ENCODE results near the gene RHO. TPM values are rescaled to one million over a fixed set of nuclear protein-coding genes. Genes with fewer than 3 reads are reported as not detected.
A peak's percentile ranks its signal among the peaks of the same experiment; 100 is the strongest.
"Not testable (repeated sequence)": the region's sequence is repeated elsewhere in the genome, so short reads cannot be mapped to it uniquely, and the experiment has no call there.

Gene RHO
- total RNA-seq, 2 donors from 2014 or later, result not detected

DNA sequence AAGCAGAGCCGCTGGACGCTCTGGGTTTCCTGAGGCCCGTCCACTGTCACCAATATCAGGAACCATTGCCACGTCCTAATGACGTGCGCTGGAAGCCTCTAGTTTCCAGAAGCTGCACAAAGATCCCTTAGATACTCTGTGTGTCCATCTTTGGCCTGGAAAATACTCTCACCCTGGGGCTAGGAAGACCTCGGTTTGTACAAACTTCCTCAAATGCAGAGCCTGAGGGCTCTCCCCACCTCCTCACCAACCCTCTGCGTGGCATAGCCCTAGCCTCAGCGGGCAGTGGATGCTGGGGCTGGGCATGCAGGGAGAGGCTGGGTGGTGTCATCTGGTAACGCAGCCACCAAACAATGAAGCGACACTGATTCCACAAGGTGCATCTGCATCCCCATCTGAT is 3.3 kb downstream of the RHO start:
- no peak for ATAC-seq

DNA sequence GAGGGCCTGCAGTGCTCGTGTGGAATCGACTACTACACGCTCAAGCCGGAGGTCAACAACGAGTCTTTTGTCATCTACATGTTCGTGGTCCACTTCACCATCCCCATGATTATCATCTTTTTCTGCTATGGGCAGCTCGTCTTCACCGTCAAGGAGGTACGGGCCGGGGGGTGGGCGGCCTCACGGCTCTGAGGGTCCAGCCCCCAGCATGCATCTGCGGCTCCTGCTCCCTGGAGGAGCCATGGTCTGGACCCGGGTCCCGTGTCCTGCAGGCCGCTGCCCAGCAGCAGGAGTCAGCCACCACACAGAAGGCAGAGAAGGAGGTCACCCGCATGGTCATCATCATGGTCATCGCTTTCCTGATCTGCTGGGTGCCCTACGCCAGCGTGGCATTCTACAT is 3.8 kb downstream of the RHO start:
- no peak overlapping the region for H3K27ac Mint-ChIP-seq
- no peak for DNase-seq
- no peaks in the 10 kb centered on the region for H3K9me3 ChIP-seq (ENCODE audit: control insufficient read depth, low read length, poor library complexity, severe bottlenecking)
- peaks cover 9% of the 10 kb centered on the region for H3K27me3 Mint-ChIP-seq
- no peak for ATAC-seq
- no peak overlapping the region for H3K4me3 Mint-ChIP-seq
- H3K4me1 Mint-ChIP-seq, result peaks cover 8% of the 10 kb centered on the region
- H3K36me3 Mint-ChIP-seq (ENCODE audit: low read depth), result no peaks in the 10 kb centered on the region

More for the DNA sequence above, 3.3 kb downstream of the RHO start:
- Mint-ChIP-seq H3K4me3 (no peak overlapping the region), H3K27ac (no peak overlapping the region), H3K27me3 (peaks cover 9% of the 10 kb centered on the region), H3K36me3 (ENCODE audit: low read depth) (no peaks in the 10 kb centered on the region), H3K4me1 (peaks cover 9% of the 10 kb centered on the region)
- no peak for DNase-seq
- no peaks in the 10 kb centered on the region for H3K9me3 ChIP-seq (ENCODE audit: control insufficient read depth, low read length, poor library complexity, severe bottlenecking)

DNA sequence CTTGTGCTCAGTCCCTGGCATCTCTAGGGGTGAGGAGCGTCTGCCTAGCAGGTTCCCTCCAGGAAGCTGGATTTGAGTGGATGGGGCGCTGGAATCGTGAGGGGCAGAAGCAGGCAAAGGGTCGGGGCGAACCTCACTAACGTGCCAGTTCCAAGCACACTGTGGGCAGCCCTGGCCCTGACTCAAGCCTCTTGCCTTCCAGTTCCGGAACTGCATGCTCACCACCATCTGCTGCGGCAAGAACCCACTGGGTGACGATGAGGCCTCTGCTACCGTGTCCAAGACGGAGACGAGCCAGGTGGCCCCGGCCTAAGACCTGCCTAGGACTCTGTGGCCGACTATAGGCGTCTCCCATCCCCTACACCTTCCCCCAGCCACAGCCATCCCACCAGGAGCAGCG is 5.0 kb downstream of the RHO start:
- ATAC-seq (no peak), DNase-seq (no peak)
- H3K4me3 Mint-ChIP-seq, result no peak overlapping the region
- H3K4me1 Mint-ChIP-seq, result peaks cover 5% of the 10 kb centered on the region
- H3K27ac Mint-ChIP-seq, result no peak overlapping the region
- no peaks in the 10 kb centered on the region for H3K36me3 Mint-ChIP-seq (ENCODE audit: low read depth)
- H3K27me3 Mint-ChIP-seq, result peaks cover 9% of the 10 kb centered on the region
- no peaks in the 10 kb centered on the region for H3K9me3 ChIP-seq (ENCODE audit: control insufficient read depth, low read length, poor library complexity, severe bottlenecking)

DNA sequence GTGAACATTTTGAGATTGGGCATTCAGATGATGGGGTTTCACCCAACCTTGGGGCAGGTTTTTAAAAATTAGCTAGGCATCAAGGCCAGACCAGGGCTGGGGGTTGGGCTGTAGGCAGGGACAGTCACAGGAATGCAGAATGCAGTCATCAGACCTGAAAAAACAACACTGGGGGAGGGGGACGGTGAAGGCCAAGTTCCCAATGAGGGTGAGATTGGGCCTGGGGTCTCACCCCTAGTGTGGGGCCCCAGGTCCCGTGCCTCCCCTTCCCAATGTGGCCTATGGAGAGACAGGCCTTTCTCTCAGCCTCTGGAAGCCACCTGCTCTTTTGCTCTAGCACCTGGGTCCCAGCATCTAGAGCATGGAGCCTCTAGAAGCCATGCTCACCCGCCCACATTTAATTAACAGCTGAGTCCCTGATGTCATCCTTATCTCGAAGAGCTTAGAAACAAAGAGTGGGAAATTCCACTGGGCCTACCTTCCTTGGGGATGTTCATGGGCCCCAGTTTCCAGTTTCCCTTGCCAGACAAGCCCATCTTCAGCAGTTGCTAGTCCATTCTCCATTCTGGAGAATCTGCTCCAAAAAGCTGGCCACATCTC is 6.1 kb downstream of the RHO start:
- Mint-ChIP-seq H3K4me3 (no peak overlapping the region), H3K27me3 (peaks cover 9% of the 10 kb centered on the region)
- no peak for ATAC-seq

DNA sequence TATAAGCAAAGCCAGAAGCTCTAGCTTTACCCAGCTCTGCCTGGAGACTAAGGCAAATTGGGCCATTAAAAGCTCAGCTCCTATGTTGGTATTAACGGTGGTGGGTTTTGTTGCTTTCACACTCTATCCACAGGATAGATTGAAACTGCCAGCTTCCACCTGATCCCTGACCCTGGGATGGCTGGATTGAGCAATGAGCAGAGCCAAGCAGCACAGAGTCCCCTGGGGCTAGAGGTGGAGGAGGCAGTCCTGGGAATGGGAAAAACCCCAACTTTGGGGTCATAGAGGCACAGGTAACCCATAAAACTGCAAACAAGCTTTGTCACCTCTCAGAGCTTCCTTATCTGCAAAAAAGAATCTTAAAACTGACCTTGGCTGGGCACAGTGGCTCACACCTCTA is 6.6 kb downstream of the RHO start:
- no peak for DNase-seq
- Mint-ChIP-seq H3K4me1 (peaks cover 3% of the 10 kb centered on the region), H3K27ac (no peak overlapping the region), H3K36me3 (ENCODE audit: low read depth) (no peaks in the 10 kb centered on the region), H3K27me3 (peaks cover 9% of the 10 kb centered on the region), H3K4me3 (no peak overlapping the region)
- ATAC-seq, result no peak
- no peaks in the 10 kb centered on the region for H3K9me3 ChIP-seq (ENCODE audit: control insufficient read depth, low read length, poor library complexity, severe bottlenecking)

More for the DNA sequence above, 6.1 kb downstream of the RHO start:
- H3K36me3 Mint-ChIP-seq (ENCODE audit: low read depth), result no peaks in the 10 kb centered on the region
- DNase-seq, result no peak
- no peaks in the 10 kb centered on the region for H3K9me3 ChIP-seq (ENCODE audit: control insufficient read depth, low read length, poor library complexity, severe bottlenecking)
- H3K4me1 Mint-ChIP-seq, result peaks cover 5% of the 10 kb centered on the region
- peak overlapping the region; percentile 9 for H3K27ac Mint-ChIP-seq

DNA sequence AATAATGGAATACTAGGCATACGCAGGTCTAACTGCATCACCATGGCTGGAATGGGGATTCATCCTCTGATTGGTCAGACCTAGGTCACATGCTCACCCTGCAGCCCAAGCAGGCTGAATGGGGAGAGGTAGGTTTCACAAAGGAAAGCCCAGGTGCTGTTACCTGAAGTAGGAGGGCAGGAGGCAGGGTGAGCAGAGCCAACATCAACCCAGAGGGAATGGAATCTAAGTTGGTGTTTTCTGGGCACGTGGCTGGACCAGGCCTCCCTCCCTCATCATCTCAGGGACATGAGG is 7.9 kb downstream of the RHO start:
- DNase-seq (no peak), ATAC-seq (no peak)
- Mint-ChIP-seq H3K4me3 (peak overlapping the region; percentile 25), H3K27ac (no peak overlapping the region), H3K4me1 (peaks cover 3% of the 10 kb centered on the region), H3K27me3 (peaks cover 8% of the 10 kb centered on the region), H3K36me3 (ENCODE audit: low read depth) (no peaks in the 10 kb centered on the region)
- no peaks in the 10 kb centered on the region for H3K9me3 ChIP-seq (ENCODE audit: control insufficient read depth, low read length, poor library complexity, severe bottlenecking)

DNA sequence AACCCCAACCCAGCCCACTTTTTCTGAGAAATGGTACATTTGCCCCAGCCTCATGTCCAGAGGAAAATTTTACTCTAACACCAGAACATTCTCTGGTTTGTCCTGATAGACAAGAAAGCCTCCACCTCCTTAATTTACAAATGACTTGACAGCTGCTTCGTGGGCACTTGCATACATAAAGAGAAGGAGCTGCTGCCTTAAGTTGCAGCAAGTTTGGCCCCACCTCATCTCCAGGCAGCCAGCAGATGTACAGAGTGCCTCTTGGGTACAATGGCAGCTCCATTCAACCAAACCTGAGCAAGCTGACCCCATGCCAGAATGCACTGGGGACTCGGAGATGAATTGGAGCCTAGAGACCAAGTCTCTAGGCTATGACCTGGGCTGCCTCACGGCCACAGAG is 8.4 kb downstream of the RHO start:
- DNase-seq (no peak), ATAC-seq (no peak)
- no peak overlapping the region for H3K27ac Mint-ChIP-seq
- H3K27me3 Mint-ChIP-seq, result peaks cover 3% of the 10 kb centered on the region
- H3K36me3 Mint-ChIP-seq (ENCODE audit: low read depth), result no peaks in the 10 kb centered on the region
- H3K9me3 ChIP-seq (ENCODE audit: control insufficient read depth, low read length, poor library complexity, severe bottlenecking), result no peaks in the 10 kb centered on the region
- peaks cover 3% of the 10 kb centered on the region for H3K4me1 Mint-ChIP-seq
- H3K4me3 Mint-ChIP-seq, result no peak overlapping the region

DNA sequence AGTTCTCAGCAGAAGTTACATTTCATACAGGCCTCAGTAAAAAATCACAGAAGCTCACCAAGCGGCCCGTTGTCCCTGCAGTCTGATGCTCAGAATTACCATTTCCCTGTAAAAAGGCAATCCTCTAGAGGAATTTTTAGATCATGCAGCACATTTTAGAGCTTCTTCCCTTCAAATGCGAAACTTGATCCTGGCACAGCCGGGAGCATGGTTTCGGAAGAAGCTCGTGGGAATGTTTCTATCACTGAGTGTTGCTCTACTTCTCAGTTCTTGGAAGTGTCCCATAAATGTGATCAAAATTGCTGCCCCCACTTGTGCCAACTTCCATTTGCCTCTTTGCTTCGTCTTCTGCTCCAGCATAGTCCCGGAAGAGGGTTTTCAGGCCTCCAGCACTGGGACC is 10.8 kb downstream of the RHO start:
- Mint-ChIP-seq H3K27ac (no peak overlapping the region), H3K27me3 (no peaks in the 10 kb centered on the region), H3K4me3 (no peak overlapping the region), H3K4me1 (peaks cover 2% of the 10 kb centered on the region), H3K36me3 (ENCODE audit: low read depth) (no peaks in the 10 kb centered on the region)
- DNase-seq (no peak), ATAC-seq (no peak)
- H3K9me3 ChIP-seq (ENCODE audit: control insufficient read depth, low read length, poor library complexity, severe bottlenecking), result no peaks in the 10 kb centered on the region

DNA sequence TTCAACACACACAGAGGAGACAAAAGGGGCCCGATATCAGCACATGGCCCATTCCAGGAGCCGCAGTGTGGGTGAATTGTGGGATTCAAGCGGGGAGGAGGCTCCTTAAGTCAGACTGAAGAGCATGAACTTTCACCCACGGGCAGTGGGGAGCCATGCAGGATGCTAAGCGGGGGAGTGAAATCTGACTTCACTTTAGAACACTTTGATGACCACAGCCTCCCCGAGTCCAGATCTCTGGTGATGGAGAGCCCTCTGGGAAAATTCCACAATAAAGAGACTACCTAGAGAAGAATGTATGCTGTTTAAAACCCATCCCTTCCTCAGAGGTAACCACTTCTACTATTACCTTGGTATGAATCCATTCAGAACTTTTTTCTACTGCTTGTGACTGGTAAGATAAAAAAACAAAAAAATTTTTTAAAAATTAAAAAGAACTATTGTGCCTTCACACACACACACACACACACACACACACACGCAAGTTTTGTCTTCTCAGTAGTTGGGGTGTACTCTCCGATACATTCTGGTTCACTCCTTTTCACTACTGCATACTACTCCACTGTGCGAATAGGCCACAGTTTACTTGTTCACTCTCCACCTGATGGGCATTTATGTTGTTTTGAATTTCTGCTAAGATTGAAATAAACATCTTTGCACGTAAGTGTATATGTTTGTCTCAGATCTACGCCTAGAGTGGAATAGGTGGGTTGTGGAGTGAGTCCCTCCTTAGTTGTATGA is 12.5 kb downstream of the RHO start:
- ATAC-seq, result no peak

DNA sequence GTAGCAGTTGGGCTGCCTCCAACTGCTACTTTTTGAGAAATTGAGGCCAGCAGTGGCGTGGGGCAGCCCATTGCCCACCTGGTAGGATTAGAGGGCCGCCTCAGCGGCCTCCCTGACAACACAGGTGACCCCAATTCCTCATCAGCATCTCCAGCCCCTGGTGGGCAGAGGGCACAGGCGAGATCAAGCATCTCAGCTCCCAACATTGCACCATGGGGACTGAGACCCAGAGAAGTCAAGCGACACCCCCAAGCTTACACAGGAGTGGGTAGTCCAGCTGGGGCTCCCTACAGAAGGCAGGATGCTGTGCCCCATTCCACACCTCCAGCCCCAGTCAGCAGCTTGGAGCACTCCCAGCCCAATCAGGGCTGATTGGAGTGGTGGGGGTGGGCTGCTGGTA is 14.3 kb downstream of the RHO start:
- no peaks in the 10 kb centered on the region for H3K27me3 Mint-ChIP-seq
- H3K27ac Mint-ChIP-seq, result no peak overlapping the region
- H3K9me3 ChIP-seq (ENCODE audit: control insufficient read depth, low read length, poor library complexity, severe bottlenecking), result no peaks in the 10 kb centered on the region
- H3K4me1 Mint-ChIP-seq, result peaks cover 2% of the 10 kb centered on the region
- H3K36me3 Mint-ChIP-seq (ENCODE audit: low read depth), result no peaks in the 10 kb centered on the region
- ATAC-seq (no peak), DNase-seq (no peak)
- H3K4me3 Mint-ChIP-seq, result no peak overlapping the region

More for the DNA sequence above, 12.5 kb downstream of the RHO start:
- Mint-ChIP-seq H3K36me3 (ENCODE audit: low read depth) (no peaks in the 10 kb centered on the region), H3K27me3 (no peaks in the 10 kb centered on the region), H3K27ac (no peak overlapping the region), H3K4me3 (no peak overlapping the region), H3K4me1 (peaks cover 2% of the 10 kb centered on the region)
- DNase-seq, result no peak
- no peaks in the 10 kb centered on the region for H3K9me3 ChIP-seq (ENCODE audit: control insufficient read depth, low read length, poor library complexity, severe bottlenecking)

DNA sequence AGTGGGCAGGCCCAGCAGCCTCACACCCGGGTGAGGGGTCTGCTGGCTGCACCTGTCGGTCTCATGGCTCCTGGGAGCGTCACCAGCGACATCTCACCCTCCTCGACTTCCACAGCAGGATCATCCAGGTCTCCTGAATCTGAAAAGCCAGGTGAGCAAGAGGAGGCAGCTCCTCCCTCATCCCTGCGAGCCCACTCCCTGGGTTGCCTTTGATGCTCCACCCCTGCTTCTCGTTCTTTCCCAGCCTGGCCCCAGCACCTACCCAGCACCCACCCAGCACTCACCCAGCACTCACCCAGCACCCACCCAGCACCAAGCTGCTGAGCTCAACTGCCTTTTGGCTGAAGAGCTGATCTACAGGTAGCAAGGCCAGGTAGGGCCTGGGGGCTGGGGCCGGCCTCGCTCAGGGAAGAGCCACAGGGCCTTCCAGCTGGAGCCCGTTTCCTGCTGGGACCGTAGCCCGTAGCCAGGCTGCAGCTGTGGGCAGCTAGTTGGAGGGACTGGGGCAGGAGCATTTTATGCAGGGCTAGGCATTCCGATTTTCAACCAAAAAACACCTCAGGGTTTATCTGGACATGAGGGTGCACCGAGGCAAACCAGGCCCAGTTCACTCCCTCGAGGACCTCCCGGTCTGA is 14.8 kb downstream of the RHO start, which contains the start of gene H1-8:
Gene H1-8, plus strand, starts transcription at position 20 of the 635 bp plus-strand sequence. Its CDS starts 44 bp downstream, at position 64.
- no peak within 1 kb of the TSS for H3K4me3 Mint-ChIP-seq
- no peak for ATAC-seq
- no peaks in the 10 kb centered on the region for H3K27me3 Mint-ChIP-seq
- no peak for DNase-seq
- H3K27ac Mint-ChIP-seq, result no peak within 1 kb of the TSS
- peaks cover 2% of the 10 kb centered on the region for H3K4me1 Mint-ChIP-seq
- no peaks in the 10 kb centered on the region for H3K9me3 ChIP-seq (ENCODE audit: control insufficient read depth, low read length, poor library complexity, severe bottlenecking)
- no peaks in the 10 kb centered on the region for H3K36me3 Mint-ChIP-seq (ENCODE audit: low read depth)

DNA sequence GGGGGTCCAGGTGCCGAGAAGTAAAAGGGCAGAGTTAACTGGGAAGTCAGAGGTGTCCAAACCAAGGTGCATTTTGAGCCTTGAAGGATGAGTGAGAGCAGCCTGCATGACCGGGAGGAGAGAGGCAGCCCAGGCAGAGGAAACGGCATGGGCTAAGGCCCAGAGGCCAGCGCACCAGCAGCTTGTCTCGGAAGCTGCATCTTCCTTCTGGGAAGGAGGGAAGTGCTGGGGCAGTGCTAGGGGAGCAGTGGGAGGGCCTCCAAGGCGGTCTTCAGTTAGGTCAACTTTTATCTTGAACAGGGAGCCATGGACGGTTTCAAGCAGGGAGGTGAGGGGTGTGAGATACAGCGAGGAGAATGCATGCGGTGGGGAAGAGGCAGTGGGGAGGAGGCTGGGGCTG is 15.6 kb downstream of the RHO start:
- no peak for ATAC-seq
- Mint-ChIP-seq H3K36me3 (ENCODE audit: low read depth) (no peaks in the 10 kb centered on the region), H3K4me3 (no peak overlapping the region), H3K27me3 (no peaks in the 10 kb centered on the region), H3K27ac (no peak overlapping the region), H3K4me1 (no peaks in the 10 kb centered on the region)
- H3K9me3 ChIP-seq (ENCODE audit: control insufficient read depth, low read length, poor library complexity, severe bottlenecking), result no peaks in the 10 kb centered on the region
- DNase-seq, result no peak

DNA sequence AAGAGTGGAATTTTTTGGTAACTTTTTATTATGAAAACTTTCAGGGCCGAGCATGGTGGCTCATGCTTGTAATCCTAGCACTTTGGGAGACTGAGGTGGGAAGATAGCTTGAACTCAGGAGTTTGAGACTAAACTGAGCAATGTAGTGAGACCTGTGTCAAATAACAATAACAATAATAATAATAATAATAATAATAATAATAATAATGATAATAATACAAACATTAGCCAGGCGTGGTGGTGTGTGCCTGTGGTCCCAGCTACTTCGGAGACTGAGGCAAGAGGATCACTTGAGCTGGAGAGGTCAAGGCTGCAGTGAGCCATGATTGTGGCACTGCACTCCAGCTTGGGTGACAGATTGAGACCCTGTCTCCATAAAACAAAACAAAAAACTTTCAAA is 17.5 kb downstream of the RHO start:
- not testable (repeated sequence) for H3K9me3 ChIP-seq (ENCODE audit: control insufficient read depth, low read length, poor library complexity, severe bottlenecking); H3K36me3 Mint-ChIP-seq (ENCODE audit: low read depth); H3K27me3 Mint-ChIP-seq; DNase-seq; H3K27ac Mint-ChIP-seq; ATAC-seq; H3K4me3 Mint-ChIP-seq; H3K4me1 Mint-ChIP-seq

DNA sequence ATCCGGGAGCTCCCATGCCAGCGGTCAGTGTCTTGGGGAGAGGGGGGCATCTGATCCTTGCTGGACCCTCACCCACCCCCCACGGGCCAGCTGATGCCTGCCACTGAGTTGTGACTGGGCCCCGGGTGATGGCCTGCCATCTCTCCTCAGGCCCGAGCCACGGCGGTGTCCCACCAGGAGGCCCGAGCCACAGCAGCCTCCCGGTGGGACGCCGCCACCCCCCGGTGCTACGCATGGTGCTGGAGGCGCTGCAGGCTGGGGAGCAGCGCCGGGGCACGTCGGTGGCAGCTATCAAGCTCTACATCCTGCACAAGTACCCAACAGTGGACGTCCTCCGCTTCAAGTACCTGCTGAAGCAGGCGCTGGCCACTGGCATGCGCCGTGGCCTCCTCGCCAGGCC is 18.8 kb downstream of the RHO start:
- H3K4me3 Mint-ChIP-seq, result no peak overlapping the region
- no peak for ATAC-seq
- H3K27ac Mint-ChIP-seq, result no peak overlapping the region

More for the DNA sequence above, 18.8 kb downstream of the RHO start:
- Mint-ChIP-seq H3K27me3 (no peaks in the 10 kb centered on the region), H3K4me1 (peaks cover 2% of the 10 kb centered on the region), H3K36me3 (ENCODE audit: low read depth) (no peaks in the 10 kb centered on the region)
- DNase-seq, result no peak
- no peaks in the 10 kb centered on the region for H3K9me3 ChIP-seq (ENCODE audit: control insufficient read depth, low read length, poor library complexity, severe bottlenecking)
